DND-41 (cell line): ENCODE data around the gene HECW1.

Experiments used
- CTCF ChIP-seq: IDR thresholded peaks from 2 replicates; pipeline ENCODE4 v1.5.1; 2012; ENCODE audit warnings: borderline replicate concordance, low read length, moderate library complexity, mild to moderate bottlenecking; ENCODE audit not compliant: poor library complexity, severe bottlenecking; ENCODE audit errors: extremely low read depth
- EZH2 ChIP-seq: IDR thresholded peaks from 3 replicates; pipeline ENCODE4 v1.6.1; 2012; ENCODE audit warnings: borderline replicate concordance, low read depth, mild to moderate bottlenecking, moderate library complexity, low read length, inconsistent platforms; ENCODE audit not compliant: severe bottlenecking

GRCh38 chr7:43396187-43396740 is 283.8 kb downstream of the HECW1 start:
- TF ChIP-seq CTCF (no peak), EZH2 (no peak)
